Measurements from ENCODE around the gene GPA33.

DNA sequence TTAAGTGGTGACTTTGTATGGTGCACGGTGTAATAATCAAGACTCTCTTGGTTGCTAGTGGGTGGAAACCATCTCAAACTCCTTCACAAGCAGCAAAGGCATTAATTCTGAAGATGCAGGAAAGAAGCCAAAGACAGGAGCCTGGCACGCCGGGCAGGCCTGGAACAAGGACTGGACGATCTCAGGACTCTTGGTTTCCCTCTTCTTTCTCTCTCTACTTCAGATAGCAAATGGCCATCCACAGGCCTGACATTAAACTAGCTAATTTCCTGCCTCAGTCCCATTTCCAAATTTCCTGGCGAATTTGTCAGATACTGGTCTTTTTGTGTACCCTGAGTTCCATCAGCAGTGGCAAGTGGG lies 31.9 kb upstream of the GPA33 start:
- TF ChIP-seq, protein P1, sequence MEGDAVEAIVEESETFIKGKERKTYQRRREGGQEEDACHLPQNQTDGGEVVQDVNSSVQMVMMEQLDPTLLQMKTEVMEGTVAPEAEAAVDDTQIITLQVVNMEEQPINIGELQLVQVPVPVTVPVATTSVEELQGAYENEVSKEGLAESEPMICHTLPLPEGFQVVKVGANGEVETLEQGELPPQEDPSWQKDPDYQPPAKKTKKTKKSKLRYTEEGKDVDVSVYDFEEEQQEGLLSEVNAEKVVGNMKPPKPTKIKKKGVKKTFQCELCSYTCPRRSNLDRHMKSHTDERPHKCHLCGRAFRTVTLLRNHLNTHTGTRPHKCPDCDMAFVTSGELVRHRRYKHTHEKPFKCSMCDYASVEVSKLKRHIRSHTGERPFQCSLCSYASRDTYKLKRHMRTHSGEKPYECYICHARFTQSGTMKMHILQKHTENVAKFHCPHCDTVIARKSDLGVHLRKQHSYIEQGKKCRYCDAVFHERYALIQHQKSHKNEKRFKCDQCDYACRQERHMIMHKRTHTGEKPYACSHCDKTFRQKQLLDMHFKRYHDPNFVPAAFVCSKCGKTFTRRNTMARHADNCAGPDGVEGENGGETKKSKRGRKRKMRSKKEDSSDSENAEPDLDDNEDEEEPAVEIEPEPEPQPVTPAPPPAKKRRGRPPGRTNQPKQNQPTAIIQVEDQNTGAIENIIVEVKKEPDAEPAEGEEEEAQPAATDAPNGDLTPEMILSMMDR (conservative IDR thresholded peaks at IDR 0.05 in 1 of 2, IDR thresholded peaks at IDR 0.05 in 1 of 2; ENCODE audit: low read depth in 1 of 2, low read length in 2 of 2) = no peak
- TF ChIP-seq EZH2 (IDR thresholded peaks at IDR 0.05; ENCODE audit: low read length, missing control alignments) = no peak
